ENCODE results near the gene AUTS2. TPM values are rescaled to one million over a fixed set of nuclear protein-coding genes. Genes with fewer than 3 reads are reported as not detected.

The AUTS2 gene
- total RNA-seq, 1 donor from 2014 or later = 0.79 TPM

GRCh38 chr7:70700941-70701425 is 1102.7 kb downstream of the AUTS2 start:
- no peak for DNase-seq (ENCODE audit: low read depth in 2 of 2)

- DNase-seq (ENCODE audit: low read depth in 2 of 2) = no peak
These were observed 1103.2 kb downstream of the AUTS2 start for GRCh38 chr7:70701477-70701876.

GRCh38 chr7:70701991-70702390 is 1103.7 kb downstream of the AUTS2 start:
- no peak for DNase-seq (ENCODE audit: low read depth in 2 of 2)

- no peak for DNase-seq (ENCODE audit: low read depth in 2 of 2)
These were observed 1105.5 kb downstream of the AUTS2 start for GRCh38 chr7:70703785-70704184.

- no peak for DNase-seq (ENCODE audit: low read depth in 2 of 2)
These were observed 1106.6 kb downstream of the AUTS2 start for GRCh38 chr7:70704831-70705346.

- no peak for DNase-seq (ENCODE audit: low read depth in 2 of 2)
These were observed 1107.9 kb downstream of the AUTS2 start for GRCh38 chr7:70706204-70706603.

GRCh38 chr7:70706698-70707097 is 1108.4 kb downstream of the AUTS2 start:
- no peak for DNase-seq (ENCODE audit: low read depth in 2 of 2)

- DNase-seq (ENCODE audit: low read depth in 2 of 2) = no peak
These were observed 1109.6 kb downstream of the AUTS2 start for GRCh38 chr7:70707823-70708243.

GRCh38 chr7:70710011-70710480 is 1111.8 kb downstream of the AUTS2 start:
- DNase-seq (ENCODE audit: low read depth in 2 of 2) = no peak

GRCh38 chr7:70710651-70711050 is 1112.4 kb downstream of the AUTS2 start:
- DNase-seq (ENCODE audit: low read depth in 2 of 2) = no peak

GRCh38 chr7:70711452-70711851 is 1113.2 kb downstream of the AUTS2 start:
- no peak for DNase-seq (ENCODE audit: low read depth in 2 of 2)

GRCh38 chr7:70712942-70713341 is 1114.7 kb downstream of the AUTS2 start:
- no peak for DNase-seq (ENCODE audit: low read depth in 2 of 2)

- no peak for DNase-seq (ENCODE audit: low read depth in 2 of 2)
These were observed 1116.3 kb downstream of the AUTS2 start for GRCh38 chr7:70714506-70715038.

- no peak for DNase-seq (ENCODE audit: low read depth in 2 of 2)
These were observed 1119.5 kb downstream of the AUTS2 start for GRCh38 chr7:70717553-70718329.

- DNase-seq (ENCODE audit: low read depth in 2 of 2) = no peak
These were observed 1120.8 kb downstream of the AUTS2 start for GRCh38 chr7:70719125-70719524.

- no peak for DNase-seq (ENCODE audit: low read depth in 2 of 2)
These were observed 1122.1 kb downstream of the AUTS2 start for GRCh38 chr7:70720191-70720873.

GRCh38 chr7:70721500-70721899 is 1123.2 kb downstream of the AUTS2 start:
- no peak for DNase-seq (ENCODE audit: low read depth in 2 of 2)

- DNase-seq (ENCODE audit: low read depth in 2 of 2) = no peak
These were observed 1125.1 kb downstream of the AUTS2 start for GRCh38 chr7:70723339-70723738.

GRCh38 chr7:70725448-70725847 is 1127.2 kb downstream of the AUTS2 start:
- no peak for DNase-seq (ENCODE audit: low read depth in 2 of 2)

GRCh38 chr7:70726294-70726693 is 1128.0 kb downstream of the AUTS2 start:
- DNase-seq (ENCODE audit: low read depth in 2 of 2) = no peak

- no peak for DNase-seq (ENCODE audit: low read depth in 2 of 2)
These were observed 1128.7 kb downstream of the AUTS2 start for GRCh38 chr7:70726951-70727378.

GRCh38 chr7:70727861-70728260 is 1129.6 kb downstream of the AUTS2 start:
- DNase-seq (ENCODE audit: low read depth in 2 of 2) = no peak
